Activated T-helper 17 cell treated with anti-CD3 and anti-CD28 coated beads, Interleukin-2, amount 50 U/mL, for 72 hours (primary cell): ENCODE data around the gene ELOA2. TPM values are rescaled to one million over a fixed set of nuclear protein-coding genes. Genes with fewer than 3 reads are reported as not detected.
"Not testable (repeated sequence)": the region's sequence is repeated elsewhere in the genome, so short reads cannot be mapped to it uniquely, and the experiment has no call there.

ENCODE experiments used
- ATAC-seq: fragments of 150-1000 bp; cut with Tn5 transposase; replicated peaks from 2 replicates; pipeline ENCODE4 v1.10.0; 2021; ENCODE audit warnings: mild to moderate bottlenecking, moderate library complexity
- H3K27ac Mint-ChIP-seq: one replicate; pipeline ENCODE4 v1.8.0; 2022; ENCODE audit warnings: mixed read lengths
- H3K27me3 Mint-ChIP-seq: one replicate; pipeline ENCODE4 v1.8.0; 2022; ENCODE audit warnings: mixed read lengths
- H3K36me3 Mint-ChIP-seq: one replicate; pipeline ENCODE4 v1.8.0; 2022; ENCODE audit warnings: low read depth, mild to moderate bottlenecking, mixed read lengths
- H3K4me1 Mint-ChIP-seq: one replicate; pipeline ENCODE4 v1.8.0; 2022; ENCODE audit warnings: mixed read lengths
- H3K4me3 Mint-ChIP-seq: one replicate; pipeline ENCODE4 v1.8.0; 2022; ENCODE audit warnings: mild to moderate bottlenecking, mixed read lengths
- H3K9me3 Mint-ChIP-seq: one replicate; pipeline ENCODE4 v1.8.0; 2022; ENCODE audit warnings: mixed read lengths
- total RNA-seq, 2 donors: library from RNA; stranded (reverse); gene quantifications; one replicate each; pipeline ENCODE4 v1.2.3, GENCODE V29; 2022

The ELOA2 gene
- total RNA-seq, 2 donors from 2014 or later: not detected

DNA sequence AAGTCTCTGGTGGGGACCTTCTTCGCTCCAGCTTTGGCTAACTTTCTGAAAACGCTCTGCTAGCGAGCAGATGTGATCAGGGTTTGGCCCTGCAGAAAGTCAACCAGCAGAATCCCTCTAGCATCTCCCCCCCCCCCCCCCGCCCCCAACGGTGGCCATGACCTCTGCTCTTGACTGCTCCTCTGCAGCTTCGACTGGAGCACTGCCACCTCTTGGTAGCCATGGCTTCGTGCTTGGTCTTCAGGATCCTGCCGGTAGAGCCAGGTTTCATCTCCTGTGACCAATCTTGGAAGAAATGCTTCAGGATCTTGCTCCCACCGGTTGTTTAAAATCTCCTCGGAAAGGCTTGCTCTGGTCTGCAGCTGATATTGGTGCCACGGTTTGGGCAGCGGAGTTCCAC, 4.5 kb downstream of the ELOA2 start:
- H3K4me3 Mint-ChIP-seq, H3K27ac Mint-ChIP-seq: not testable (repeated sequence)

DNA sequence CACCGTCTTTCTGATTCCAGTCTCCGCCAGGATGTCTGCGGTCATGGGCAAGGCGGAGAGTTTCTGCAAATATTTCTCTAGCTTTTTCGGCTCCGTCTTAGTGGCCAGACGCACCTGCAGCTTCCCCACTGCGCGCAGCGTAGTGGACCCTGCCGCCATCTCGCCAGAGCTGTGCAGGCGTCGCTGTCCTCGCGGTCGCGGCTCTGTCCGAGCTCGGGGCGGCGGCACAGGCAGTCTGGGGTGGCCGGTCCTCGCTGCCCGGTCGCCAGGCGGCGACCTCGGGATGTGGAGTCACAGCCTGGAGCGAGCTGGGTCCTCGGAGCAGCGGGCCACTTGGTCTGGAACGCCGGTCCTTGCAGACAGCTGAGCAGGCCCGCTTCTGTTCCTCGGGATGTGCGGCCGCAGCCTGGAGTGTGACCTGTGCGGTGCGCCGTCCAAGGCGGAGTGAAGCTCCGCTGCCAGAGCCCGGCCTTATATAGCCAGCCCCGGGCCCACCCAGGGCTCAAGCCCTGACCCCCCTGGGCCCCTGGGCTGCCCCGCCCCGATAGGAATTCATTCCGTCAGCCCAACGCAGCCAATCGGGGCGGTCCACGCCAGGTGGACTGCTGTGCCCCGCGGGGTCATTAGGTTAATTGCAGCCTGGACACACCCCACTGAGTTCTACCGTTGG, 5.6 kb downstream of the ELOA2 start:
- H3K36me3 Mint-ChIP-seq, H3K9me3 Mint-ChIP-seq, H3K4me3 Mint-ChIP-seq, H3K27ac Mint-ChIP-seq, H3K27me3 Mint-ChIP-seq, H3K4me1 Mint-ChIP-seq: not testable (repeated sequence)
- ATAC-seq: peak; percentile 40

More for the DNA sequence above, 4.5 kb downstream of the ELOA2 start:
- H3K36me3 Mint-ChIP-seq, ATAC-seq, H3K27me3 Mint-ChIP-seq, H3K9me3 Mint-ChIP-seq, H3K4me1 Mint-ChIP-seq: not testable (repeated sequence)

GRCh38 chr18:47028738-47029137, 6.7 kb downstream of the ELOA2 start:
- H3K9me3 Mint-ChIP-seq, ATAC-seq, H3K27me3 Mint-ChIP-seq, H3K4me1 Mint-ChIP-seq, H3K36me3 Mint-ChIP-seq, H3K27ac Mint-ChIP-seq, H3K4me3 Mint-ChIP-seq: not testable (repeated sequence)

- not testable (repeated sequence) for ATAC-seq, H3K36me3 Mint-ChIP-seq, H3K27me3 Mint-ChIP-seq, H3K4me3 Mint-ChIP-seq, H3K9me3 Mint-ChIP-seq, H3K27ac Mint-ChIP-seq, H3K4me1 Mint-ChIP-seq
Measured at GRCh38 chr18:47025557-47026174, 9.8 kb downstream of the ELOA2 start.

GRCh38 chr18:47023769-47024465, 11.5 kb downstream of the ELOA2 start:
- H3K27me3 Mint-ChIP-seq, H3K4me1 Mint-ChIP-seq, H3K27ac Mint-ChIP-seq, H3K36me3 Mint-ChIP-seq, H3K4me3 Mint-ChIP-seq, H3K9me3 Mint-ChIP-seq: not testable (repeated sequence)
- ATAC-seq: peak; percentile 14

DNA sequence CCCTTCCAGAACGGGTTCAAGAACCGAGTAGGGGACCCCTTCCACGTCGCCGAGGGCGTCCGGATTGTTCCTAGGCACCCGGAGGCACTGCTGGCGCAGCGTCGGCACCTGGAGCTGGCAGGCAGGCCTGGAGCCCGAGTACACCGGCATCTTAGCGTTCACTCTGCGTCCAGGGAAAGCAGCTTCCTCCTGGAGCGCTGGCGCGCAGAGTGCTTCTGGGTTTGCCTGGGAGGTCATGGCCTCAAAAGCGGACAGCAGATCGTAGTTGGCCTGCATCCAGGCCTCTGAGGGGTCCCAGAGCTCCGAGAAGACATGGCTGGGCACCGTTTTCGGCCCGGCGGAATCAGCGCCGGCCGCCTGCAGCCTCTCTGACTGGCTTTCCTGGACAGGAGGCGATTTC, 12.6 kb downstream of the ELOA2 start:
- H3K9me3 Mint-ChIP-seq, ATAC-seq, H3K4me1 Mint-ChIP-seq, H3K27ac Mint-ChIP-seq, H3K36me3 Mint-ChIP-seq, H3K27me3 Mint-ChIP-seq, H3K4me3 Mint-ChIP-seq: not testable (repeated sequence)

GRCh38 chr18:47020757-47021156, 14.7 kb downstream of the ELOA2 start:
- H3K36me3 Mint-ChIP-seq, H3K27ac Mint-ChIP-seq, H3K4me3 Mint-ChIP-seq, ATAC-seq, H3K4me1 Mint-ChIP-seq, H3K27me3 Mint-ChIP-seq, H3K9me3 Mint-ChIP-seq: not testable (repeated sequence)

DNA sequence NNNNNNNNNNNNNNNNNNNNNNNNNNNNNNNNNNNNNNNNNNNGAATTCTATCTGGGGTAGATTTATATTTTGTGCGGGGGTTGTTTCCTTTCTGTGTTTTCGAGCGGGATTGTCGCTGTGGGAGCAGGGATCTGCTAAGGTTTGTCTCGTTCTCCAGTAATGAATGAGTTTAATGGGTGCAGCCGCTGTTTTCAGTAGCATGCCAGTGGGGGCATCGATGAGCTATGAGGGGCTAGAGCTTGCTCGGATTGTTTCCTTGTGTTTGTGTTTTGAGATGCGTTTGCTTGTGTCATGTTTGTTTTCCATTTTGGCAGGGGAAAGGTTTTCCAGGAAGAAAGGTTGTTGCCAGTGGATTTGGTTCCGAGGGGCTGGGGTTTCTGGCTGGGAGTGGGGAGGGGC, 15.6 kb downstream of the ELOA2 start:
- H3K4me1 Mint-ChIP-seq, H3K27me3 Mint-ChIP-seq, H3K36me3 Mint-ChIP-seq, H3K27ac Mint-ChIP-seq, H3K4me3 Mint-ChIP-seq, H3K9me3 Mint-ChIP-seq, ATAC-seq: not testable (repeated sequence)

Other genes with a start within 250 kb of the ELOA2 start
- gene PIAS2, start 118.1 kb downstream of the ELOA2 start, total RNA-seq: 10 to 100 TPM; 20.0 to 27.3 TPM
- gene KATNAL2, start 118.0 kb downstream of the ELOA2 start, total RNA-seq: under 1 TPM; 0.39 to 0.53 TPM
- 10 to 100 TPM; 24.5 to 33.5 TPM for gene HDHD2, start 114.9 kb upstream of the ELOA2 start, total RNA-seq
- gene IER3IP1, start 140.7 kb upstream of the ELOA2 start, total RNA-seq: 10 to 100 TPM in 1 of 2 donors, 1 to 10 TPM in 1; 7.5 to 11.2 TPM
- gene SKOR2, start 216.0 kb upstream of the ELOA2 start, total RNA-seq: not detected